Right kidney (tissue), 1 donor: ENCODE data around the gene C10orf105.

Experiments
- DNase-seq: peaks from one replicate; pipeline ENCODE4 v3.0.0-alpha.2; 2016

C10orf105 gene

GRCh38 chr10:71737001-71737833 is 17.6 kb upstream of the C10orf105 start:
- DNase-seq: no peak

GRCh38 chr10:71736570-71736952 is 17.0 kb upstream of the C10orf105 start:
- no peak for DNase-seq

GRCh38 chr10:71735709-71736569 is 16.4 kb upstream of the C10orf105 start:
- DNase-seq: no peak

GRCh38 chr10:71734797-71735196 is 15.2 kb upstream of the C10orf105 start:
- DNase-seq: no peak

- DNase-seq: no peak
These were observed 12.2 kb upstream of the C10orf105 start for GRCh38 chr10:71731791-71732190.

GRCh38 chr10:71729161-71729636 is 9.6 kb upstream of the C10orf105 start:
- DNase-seq: peak; percentile 42

GRCh38 chr10:71727738-71728737 is 8.5 kb upstream of the C10orf105 start:
- DNase-seq: no peak

GRCh38 chr10:71727105-71727737 is 7.6 kb upstream of the C10orf105 start:
- no peak for DNase-seq

GRCh38 chr10:71726580-71727104 is 7.1 kb upstream of the C10orf105 start:
- DNase-seq: no peak

- no peak for DNase-seq
These were observed 6.5 kb upstream of the C10orf105 start for GRCh38 chr10:71725998-71726579.

- DNase-seq: no peak
These were observed 5.7 kb upstream of the C10orf105 start for GRCh38 chr10:71725249-71725648.

GRCh38 chr10:71724539-71724938 is 5.0 kb upstream of the C10orf105 start:
- no peak for DNase-seq

- DNase-seq: no peak
These were observed 3.7 kb upstream of the C10orf105 start for GRCh38 chr10:71723311-71723710.

- DNase-seq: no peak
These were observed 3.3 kb upstream of the C10orf105 start for GRCh38 chr10:71722849-71723248.

- no peak for DNase-seq
These were observed 1.7 kb upstream of the C10orf105 start for GRCh38 chr10:71721313-71721712.

- DNase-seq: no peak
These were observed 710 bp upstream of the C10orf105 start for GRCh38 chr10:71720288-71720687.

GRCh38 chr10:71719042-71719441 is 536 bp downstream of the C10orf105 start:
- no peak for DNase-seq

GRCh38 chr10:71718165-71718698 is 1.3 kb downstream of the C10orf105 start:
- no peak for DNase-seq

GRCh38 chr10:71717551-71717951 is 2.0 kb downstream of the C10orf105 start:
- no peak for DNase-seq

- no peak for DNase-seq
These were observed 2.5 kb downstream of the C10orf105 start for GRCh38 chr10:71717056-71717455.

- DNase-seq: no peak
These were observed 3.2 kb downstream of the C10orf105 start for GRCh38 chr10:71716426-71716825.
